GM12872 (cell line): ENCODE data around the gene MEOX2.

ENCODE experiments used
- CTCF ChIP-seq: IDR thresholded peaks from 3 replicates; pipeline ENCODE4 v1.5.1; 2011; ENCODE audit warnings: low read depth, mild to moderate bottlenecking, low read length, moderate library complexity; ENCODE audit not compliant: insufficient read depth

MEOX2 gene

GRCh38 chr7:15667991-15668390 is 18.5 kb downstream of the MEOX2 start:
- no peak for TF ChIP-seq CTCF

- TF ChIP-seq CTCF: no peak
Observed at GRCh38 chr7:15662451-15662850, 24.0 kb downstream of the MEOX2 start.

GRCh38 chr7:15658247-15658646 is 28.2 kb downstream of the MEOX2 start:
- TF ChIP-seq CTCF: no peak

GRCh38 chr7:15652776-15653290 is 33.6 kb downstream of the MEOX2 start:
- no peak for TF ChIP-seq CTCF

- TF ChIP-seq CTCF: no peak
Observed at GRCh38 chr7:15651693-15652092, 34.8 kb downstream of the MEOX2 start.

- TF ChIP-seq CTCF: no peak
Observed at GRCh38 chr7:15650787-15651186, 35.7 kb downstream of the MEOX2 start.

GRCh38 chr7:15648461-15648961 is 38.0 kb downstream of the MEOX2 start:
- TF ChIP-seq CTCF: no peak
